ENCODE results near the gene ITGA11.

Gene ITGA11

DNA sequence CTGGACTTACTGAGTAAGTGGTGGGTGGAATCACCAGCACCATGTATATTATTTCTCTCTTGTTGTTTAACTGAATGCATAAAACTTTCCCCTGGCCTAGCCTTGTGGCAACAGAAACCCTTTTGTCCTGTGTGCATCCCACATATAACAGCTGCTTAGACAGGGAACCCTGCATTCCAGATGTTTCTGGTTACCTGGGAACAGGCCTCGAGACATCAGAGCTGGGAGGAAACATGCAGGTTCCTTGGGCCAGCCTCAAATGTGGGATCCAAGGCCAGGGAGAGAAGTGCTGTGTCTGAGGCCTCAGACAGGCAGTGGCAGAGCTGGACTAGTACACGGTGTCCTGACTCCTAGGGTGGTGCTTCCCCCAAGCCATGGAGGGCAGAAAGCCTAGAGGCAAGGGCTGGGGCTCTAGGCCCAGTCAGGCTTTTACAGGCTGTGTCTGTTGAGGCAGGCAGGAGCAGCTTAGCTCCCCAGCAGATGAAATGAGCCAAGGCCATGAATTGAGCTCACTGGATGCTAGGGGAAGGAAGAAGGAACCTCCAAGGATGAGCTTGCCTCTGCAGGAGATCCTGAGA lies 57.7 kb downstream of the ITGA11 start:
- no peak overlapping the region for H3K27ac ChIP-seq (ENCODE audit: low read length)
- H3K4me1 ChIP-seq (ENCODE audit: control insufficient read depth, low read depth, low read length): no peaks in the 10 kb centered on the region
- H3K4me3 ChIP-seq (ENCODE audit: low read length): no peak overlapping the region
- H3K27me3 ChIP-seq (ENCODE audit: control insufficient read depth, insufficient read depth, low read length): no peaks in the 10 kb centered on the region
- no peak overlapping the region for H3K9ac ChIP-seq (ENCODE audit: low read length)
- no peaks in the 10 kb centered on the region for H3K36me3 ChIP-seq (ENCODE audit: control insufficient read depth, low read depth, low read length)
- no peaks in the 10 kb centered on the region for H3K9me3 ChIP-seq (ENCODE audit: control insufficient read depth, low read depth, low read length)

DNA sequence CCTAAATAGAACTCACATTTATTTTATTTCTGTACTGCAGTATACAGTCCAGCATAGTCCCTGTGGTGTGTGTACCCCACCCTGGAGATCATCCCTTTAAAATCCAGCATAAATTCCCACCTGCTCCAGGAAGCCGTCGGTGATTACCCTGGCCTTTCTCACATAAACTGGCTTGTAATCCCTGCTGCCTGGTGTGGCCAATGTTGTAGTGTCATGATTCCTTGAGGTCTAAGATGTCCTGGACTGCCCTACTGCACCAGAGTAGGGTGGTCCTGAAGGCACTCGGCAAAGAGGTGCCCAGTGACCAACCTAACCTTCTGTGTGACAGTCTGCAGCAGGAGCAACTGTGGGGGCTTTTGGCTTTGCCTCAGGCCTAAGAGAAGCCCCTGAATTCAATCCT lies 58.9 kb downstream of the ITGA11 start:
- Histone ChIP-seq H3K9me3 (ENCODE audit: control insufficient read depth, low read depth, low read length) (no peaks in the 10 kb centered on the region), H3K4me3 (ENCODE audit: low read length) (no peak overlapping the region), H3K9ac (ENCODE audit: low read length) (no peak overlapping the region), H3K36me3 (ENCODE audit: control insufficient read depth, low read depth, low read length) (no peaks in the 10 kb centered on the region), H3K4me1 (ENCODE audit: control insufficient read depth, low read depth, low read length) (no peaks in the 10 kb centered on the region), H3K27me3 (ENCODE audit: control insufficient read depth, insufficient read depth, low read length) (no peaks in the 10 kb centered on the region), H3K27ac (ENCODE audit: low read length) (no peak overlapping the region)

DNA sequence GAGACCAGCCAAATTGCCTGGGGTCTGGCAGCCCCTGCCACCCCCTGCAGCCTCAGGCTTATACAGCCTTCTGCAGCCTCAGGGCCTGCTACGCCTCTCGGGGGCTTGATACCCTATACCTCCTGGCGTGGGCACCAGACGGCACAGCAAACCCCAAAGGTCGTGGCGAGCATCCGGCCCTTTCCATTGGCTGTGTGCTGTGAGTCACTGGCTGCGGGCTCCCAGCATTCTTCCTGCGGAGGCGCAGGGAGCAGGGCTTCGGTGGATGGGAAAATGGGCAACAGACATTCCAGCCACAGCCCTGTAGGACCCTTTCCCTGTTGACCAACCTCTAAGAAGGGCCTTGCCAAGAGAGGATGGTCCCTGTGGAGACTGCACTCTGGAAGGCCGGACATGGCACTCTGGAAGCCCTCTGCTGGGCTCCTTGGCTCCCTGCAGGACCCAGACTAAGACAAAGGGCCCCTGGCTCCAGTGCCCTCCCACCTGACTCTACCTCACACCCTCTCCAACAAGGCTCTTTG lies 59.6 kb downstream of the ITGA11 start:
- no peaks in the 10 kb centered on the region for H3K27me3 ChIP-seq (ENCODE audit: control insufficient read depth, insufficient read depth, low read length)

DNA sequence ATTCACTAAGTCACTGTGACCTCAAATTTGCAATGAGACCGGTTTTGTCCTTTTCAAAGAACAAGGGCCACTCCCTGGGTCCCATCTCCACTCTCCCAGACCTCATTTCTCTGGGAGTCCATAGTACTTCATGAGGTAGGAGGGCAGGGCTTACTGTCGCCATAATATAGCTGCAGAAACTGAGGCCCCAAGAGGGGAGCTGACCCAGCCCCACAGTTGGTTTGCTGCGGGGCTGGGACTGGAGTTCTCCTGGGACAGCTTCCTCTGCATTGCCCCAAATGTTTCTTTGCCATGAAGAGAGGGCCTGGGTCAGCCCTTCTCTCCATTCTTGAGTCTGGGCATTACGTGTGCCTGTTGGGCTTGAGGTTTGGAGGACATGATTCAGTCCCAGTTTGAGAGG lies 60.1 kb downstream of the ITGA11 start:
- Histone ChIP-seq H3K36me3 (ENCODE audit: control insufficient read depth, low read depth, low read length) (no peaks in the 10 kb centered on the region), H3K9ac (ENCODE audit: low read length) (no peak overlapping the region), H3K4me1 (ENCODE audit: control insufficient read depth, low read depth, low read length) (no peaks in the 10 kb centered on the region), H3K27ac (ENCODE audit: low read length) (no peak overlapping the region), H3K9me3 (ENCODE audit: control insufficient read depth, low read depth, low read length) (no peaks in the 10 kb centered on the region), H3K4me3 (ENCODE audit: low read length) (no peak overlapping the region), H3K27me3 (ENCODE audit: control insufficient read depth, insufficient read depth, low read length) (no peaks in the 10 kb centered on the region)

More for the DNA sequence above, 59.6 kb downstream of the ITGA11 start:
- Histone ChIP-seq H3K4me3 (ENCODE audit: low read length) (no peak overlapping the region), H3K9ac (ENCODE audit: low read length) (no peak overlapping the region), H3K9me3 (ENCODE audit: control insufficient read depth, low read depth, low read length) (no peaks in the 10 kb centered on the region), H3K4me1 (ENCODE audit: control insufficient read depth, low read depth, low read length) (no peaks in the 10 kb centered on the region), H3K36me3 (ENCODE audit: control insufficient read depth, low read depth, low read length) (no peaks in the 10 kb centered on the region), H3K27ac (ENCODE audit: low read length) (no peak overlapping the region)

DNA sequence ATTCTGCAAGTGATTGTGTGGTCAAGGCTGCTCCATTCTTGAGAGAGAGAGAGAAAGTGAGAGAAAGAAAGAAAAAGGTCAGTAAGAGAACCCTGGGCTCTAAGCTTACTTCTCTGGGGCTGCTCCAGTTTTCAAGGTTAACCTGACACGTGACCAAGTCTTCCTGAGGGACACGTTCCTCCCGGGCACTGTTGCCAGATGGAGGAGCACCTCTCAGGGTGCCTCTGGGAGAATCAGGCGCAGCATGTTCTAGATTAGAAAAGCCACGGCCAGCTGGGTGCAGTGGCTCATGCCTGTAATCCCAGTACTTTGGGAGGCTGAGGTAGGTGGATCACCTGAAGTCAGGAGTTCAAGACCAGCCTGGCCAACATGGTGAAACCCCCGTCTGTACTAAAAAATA lies 60.8 kb downstream of the ITGA11 start:
- Histone ChIP-seq H3K4me1 (ENCODE audit: control insufficient read depth, low read depth, low read length) (no peaks in the 10 kb centered on the region), H3K4me3 (ENCODE audit: low read length) (no peak overlapping the region), H3K36me3 (ENCODE audit: control insufficient read depth, low read depth, low read length) (no peaks in the 10 kb centered on the region), H3K27ac (ENCODE audit: low read length) (no peak overlapping the region), H3K27me3 (ENCODE audit: control insufficient read depth, insufficient read depth, low read length) (no peaks in the 10 kb centered on the region), H3K9ac (ENCODE audit: low read length) (no peak overlapping the region), H3K9me3 (ENCODE audit: control insufficient read depth, low read depth, low read length) (no peaks in the 10 kb centered on the region)

DNA sequence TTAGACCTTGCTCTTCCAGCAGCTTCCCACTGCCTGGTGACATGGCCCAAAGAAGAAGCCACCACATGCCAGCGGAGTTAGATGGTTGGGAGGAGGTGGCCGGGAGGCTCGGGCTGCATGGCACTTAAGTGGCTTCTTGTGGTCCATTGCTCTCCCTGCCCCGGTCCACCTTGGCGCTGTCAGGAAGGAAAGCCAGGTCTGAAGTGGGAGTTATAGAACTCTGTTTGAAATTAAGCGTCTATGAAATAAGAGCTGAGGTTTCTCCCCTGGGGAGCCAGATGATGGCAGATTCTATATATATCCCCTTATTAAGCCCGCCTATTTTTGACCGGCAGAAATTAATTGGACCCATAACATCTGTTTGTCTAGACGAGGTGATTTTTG lies 61.2 kb downstream of the ITGA11 start:
- no peaks in the 10 kb centered on the region for H3K27me3 ChIP-seq (ENCODE audit: control insufficient read depth, insufficient read depth, low read length)
- no peak overlapping the region for H3K9ac ChIP-seq (ENCODE audit: low read length)
- no peaks in the 10 kb centered on the region for H3K9me3 ChIP-seq (ENCODE audit: control insufficient read depth, low read depth, low read length)
- no peaks in the 10 kb centered on the region for H3K4me1 ChIP-seq (ENCODE audit: control insufficient read depth, low read depth, low read length)
- H3K27ac ChIP-seq (ENCODE audit: low read length): no peak overlapping the region
- no peak overlapping the region for H3K4me3 ChIP-seq (ENCODE audit: low read length)
- no peaks in the 10 kb centered on the region for H3K36me3 ChIP-seq (ENCODE audit: control insufficient read depth, low read depth, low read length)

DNA sequence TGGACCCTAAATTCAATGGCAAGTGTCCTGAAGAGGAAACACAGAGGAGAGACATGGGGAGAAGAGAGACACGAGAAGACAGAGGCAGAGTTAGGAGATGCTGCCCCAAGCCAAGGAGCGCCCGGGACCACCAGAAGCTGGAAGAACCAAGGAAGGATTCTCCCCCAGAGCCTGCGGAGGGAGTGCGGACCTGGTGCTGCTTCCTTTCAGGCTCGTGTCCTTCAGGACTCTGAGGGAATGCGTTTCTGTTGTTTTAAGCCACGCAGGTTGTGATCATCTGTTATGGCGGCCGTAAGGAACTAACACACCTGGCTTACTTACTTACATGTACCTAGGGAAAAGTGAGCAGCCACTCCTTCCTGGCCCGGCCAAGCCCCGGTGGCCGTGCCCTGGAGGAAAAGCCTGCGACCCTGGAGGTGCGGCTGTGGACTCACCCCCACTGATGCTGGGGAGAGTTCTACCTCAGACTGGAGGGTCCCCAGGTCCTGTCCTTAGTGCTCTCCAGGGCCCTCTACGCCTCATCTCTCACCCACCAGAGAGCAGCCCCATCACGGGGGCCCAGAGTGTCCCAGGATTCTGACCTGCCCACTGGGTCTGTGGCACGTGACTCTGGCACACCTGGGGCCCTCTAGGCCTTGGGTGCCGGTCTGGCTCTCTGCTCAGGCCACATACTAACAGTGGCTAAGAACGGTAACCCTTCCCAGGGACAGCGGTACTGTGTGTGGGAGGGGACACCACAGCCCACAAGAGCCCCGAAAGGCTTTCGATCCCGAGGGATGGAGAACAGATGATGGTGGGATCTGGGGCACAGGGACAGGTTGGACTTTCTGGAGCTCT lies 61.8 kb downstream of the ITGA11 start:
- H3K4me3 ChIP-seq (ENCODE audit: low read length): no peak overlapping the region
- no peak overlapping the region for H3K27ac ChIP-seq (ENCODE audit: low read length)
- H3K36me3 ChIP-seq (ENCODE audit: control insufficient read depth, low read depth, low read length): no peaks in the 10 kb centered on the region
- H3K4me1 ChIP-seq (ENCODE audit: control insufficient read depth, low read depth, low read length): no peaks in the 10 kb centered on the region
- no peaks in the 10 kb centered on the region for H3K27me3 ChIP-seq (ENCODE audit: control insufficient read depth, insufficient read depth, low read length)
- no peak overlapping the region for H3K9ac ChIP-seq (ENCODE audit: low read length)
- no peaks in the 10 kb centered on the region for H3K9me3 ChIP-seq (ENCODE audit: control insufficient read depth, low read depth, low read length)

DNA sequence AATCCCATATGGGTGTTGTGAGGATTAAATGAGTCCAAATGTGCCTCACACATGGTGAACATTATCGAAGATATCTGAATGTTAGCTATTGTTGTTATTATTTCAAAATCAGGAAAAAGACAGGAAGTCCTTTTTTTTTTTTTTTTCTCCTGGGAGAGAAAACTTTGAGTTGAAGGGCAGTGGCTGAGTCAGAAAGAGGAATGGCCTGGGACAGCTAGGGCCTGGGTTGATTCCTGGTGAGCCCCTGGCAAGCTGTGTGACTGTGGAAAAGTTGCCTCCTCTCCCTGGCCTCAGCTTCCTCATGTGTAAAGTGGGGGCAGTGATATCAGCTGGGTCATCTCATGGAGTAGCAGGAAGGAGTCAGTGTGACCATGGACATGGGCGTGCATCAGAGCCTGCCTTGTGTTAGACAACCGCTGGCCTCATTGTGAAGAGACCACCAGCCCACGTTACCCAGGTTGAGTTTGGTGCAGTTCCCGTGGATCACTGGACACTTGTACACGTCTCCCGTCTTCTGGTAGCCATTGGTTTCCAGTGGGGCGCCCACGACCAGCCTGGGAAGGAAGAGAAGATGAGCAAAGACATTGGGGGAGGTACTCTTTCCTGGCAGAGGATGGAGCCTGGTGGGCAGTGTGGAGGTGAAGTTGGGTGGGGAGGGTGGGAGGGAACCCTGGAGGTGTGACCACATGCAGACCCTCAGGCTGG lies 63.1 kb downstream of the ITGA11 start:
- H3K27me3 ChIP-seq (ENCODE audit: control insufficient read depth, insufficient read depth, low read length): no peaks in the 10 kb centered on the region
- H3K9me3 ChIP-seq (ENCODE audit: control insufficient read depth, low read depth, low read length): no peaks in the 10 kb centered on the region
- no peak overlapping the region for H3K27ac ChIP-seq (ENCODE audit: low read length)
- no peaks in the 10 kb centered on the region for H3K36me3 ChIP-seq (ENCODE audit: control insufficient read depth, low read depth, low read length)
- no peak overlapping the region for H3K9ac ChIP-seq (ENCODE audit: low read length)
- no peak overlapping the region for H3K4me3 ChIP-seq (ENCODE audit: low read length)
- H3K4me1 ChIP-seq (ENCODE audit: control insufficient read depth, low read depth, low read length): no peaks in the 10 kb centered on the region

DNA sequence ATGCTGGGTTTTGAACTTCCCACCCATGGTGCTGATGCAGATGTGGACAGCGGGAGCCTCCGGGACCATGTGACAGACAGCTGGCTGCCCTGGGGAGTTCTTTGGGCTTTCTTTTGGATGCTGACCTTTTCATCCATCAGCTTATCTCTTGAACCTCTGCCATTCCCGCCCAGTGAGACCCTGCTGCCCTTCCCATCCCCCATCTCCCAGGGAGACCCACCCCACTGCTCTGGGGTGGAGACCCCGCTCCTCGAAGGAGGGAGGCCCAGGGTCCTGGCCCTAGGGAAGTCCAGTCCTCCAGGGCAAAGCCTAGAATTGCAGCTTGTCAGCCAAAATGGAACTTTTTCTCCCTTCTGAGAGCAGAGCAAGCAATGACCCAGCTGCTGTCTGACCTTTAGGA lies 64.0 kb downstream of the ITGA11 start:
- Histone ChIP-seq H3K4me3 (ENCODE audit: low read length) (no peak overlapping the region), H3K27ac (ENCODE audit: low read length) (no peak overlapping the region), H3K36me3 (ENCODE audit: control insufficient read depth, low read depth, low read length) (no peaks in the 10 kb centered on the region), H3K4me1 (ENCODE audit: control insufficient read depth, low read depth, low read length) (no peaks in the 10 kb centered on the region), H3K9ac (ENCODE audit: low read length) (no peak overlapping the region), H3K27me3 (ENCODE audit: control insufficient read depth, insufficient read depth, low read length) (no peaks in the 10 kb centered on the region), H3K9me3 (ENCODE audit: control insufficient read depth, low read depth, low read length) (no peaks in the 10 kb centered on the region)

DNA sequence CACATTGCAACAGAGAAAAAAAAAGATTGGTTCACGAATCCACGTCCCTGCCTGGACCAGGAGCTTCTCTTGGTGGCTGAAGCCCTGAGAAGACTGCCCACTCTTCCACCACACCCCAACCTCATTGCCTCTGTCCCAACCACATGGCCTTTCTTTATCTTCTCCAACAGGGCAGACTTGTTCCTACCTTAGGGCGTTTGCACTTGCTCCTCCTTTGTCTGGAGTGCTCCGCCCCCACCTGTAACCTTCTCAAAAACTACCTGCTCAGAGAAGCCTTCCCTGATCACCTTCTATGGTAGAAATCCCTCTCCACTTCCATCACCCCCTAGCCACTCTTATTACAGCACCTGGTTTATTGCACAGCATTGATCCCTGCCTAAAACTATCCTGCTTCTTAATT lies 64.7 kb downstream of the ITGA11 start:
- no peak overlapping the region for H3K27ac ChIP-seq (ENCODE audit: low read length)
- H3K9me3 ChIP-seq (ENCODE audit: control insufficient read depth, low read depth, low read length): no peaks in the 10 kb centered on the region
- H3K36me3 ChIP-seq (ENCODE audit: control insufficient read depth, low read depth, low read length): no peaks in the 10 kb centered on the region
- H3K27me3 ChIP-seq (ENCODE audit: control insufficient read depth, insufficient read depth, low read length): no peaks in the 10 kb centered on the region
- no peak overlapping the region for H3K4me3 ChIP-seq (ENCODE audit: low read length)
- H3K4me1 ChIP-seq (ENCODE audit: control insufficient read depth, low read depth, low read length): no peaks in the 10 kb centered on the region
- no peak overlapping the region for H3K9ac ChIP-seq (ENCODE audit: low read length)

DNA sequence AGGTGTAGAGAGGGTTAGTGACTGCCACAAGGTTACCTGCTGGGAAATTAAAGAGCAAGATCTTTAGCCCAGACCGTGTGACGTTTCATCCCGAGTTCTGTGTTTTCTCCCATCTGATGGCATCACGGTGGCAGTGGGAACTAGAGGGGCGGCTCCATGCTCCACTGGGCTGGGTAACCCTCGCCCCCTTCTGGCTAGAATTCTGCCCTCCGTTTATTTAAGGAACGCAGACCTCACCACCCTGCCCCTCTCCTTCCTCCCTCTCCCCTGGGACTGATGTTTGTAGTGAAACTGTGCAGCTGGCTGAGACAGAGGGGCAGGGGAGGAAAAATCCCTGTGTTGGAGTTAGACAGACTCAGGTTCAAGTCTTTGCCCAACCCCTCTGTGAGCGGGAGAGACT lies 65.6 kb downstream of the ITGA11 start:
- Histone ChIP-seq H3K4me1 (ENCODE audit: control insufficient read depth, low read depth, low read length) (no peaks in the 10 kb centered on the region), H3K27me3 (ENCODE audit: control insufficient read depth, insufficient read depth, low read length) (no peaks in the 10 kb centered on the region), H3K9me3 (ENCODE audit: control insufficient read depth, low read depth, low read length) (no peaks in the 10 kb centered on the region), H3K4me3 (ENCODE audit: low read length) (no peak overlapping the region), H3K27ac (ENCODE audit: low read length) (no peak overlapping the region), H3K36me3 (ENCODE audit: control insufficient read depth, low read depth, low read length) (no peaks in the 10 kb centered on the region), H3K9ac (ENCODE audit: low read length) (no peak overlapping the region)

Data from iPS-18a (cell line).